GM10847 (cell line): Measurements from ENCODE around the gene WWOX.

ENCODE experiments used
- POLR2A ChIP-seq: IDR thresholded peaks from 2 replicates; pipeline ENCODE4 v1.6.1; 2011; ENCODE audit not compliant: insufficient read length; ENCODE audit errors: extremely low read depth

Gene WWOX

GRCh38 chr16:78324649-78325285 lies 225.3 kb downstream of the WWOX start:
- no peak for TF ChIP-seq POLR2A

DNA sequence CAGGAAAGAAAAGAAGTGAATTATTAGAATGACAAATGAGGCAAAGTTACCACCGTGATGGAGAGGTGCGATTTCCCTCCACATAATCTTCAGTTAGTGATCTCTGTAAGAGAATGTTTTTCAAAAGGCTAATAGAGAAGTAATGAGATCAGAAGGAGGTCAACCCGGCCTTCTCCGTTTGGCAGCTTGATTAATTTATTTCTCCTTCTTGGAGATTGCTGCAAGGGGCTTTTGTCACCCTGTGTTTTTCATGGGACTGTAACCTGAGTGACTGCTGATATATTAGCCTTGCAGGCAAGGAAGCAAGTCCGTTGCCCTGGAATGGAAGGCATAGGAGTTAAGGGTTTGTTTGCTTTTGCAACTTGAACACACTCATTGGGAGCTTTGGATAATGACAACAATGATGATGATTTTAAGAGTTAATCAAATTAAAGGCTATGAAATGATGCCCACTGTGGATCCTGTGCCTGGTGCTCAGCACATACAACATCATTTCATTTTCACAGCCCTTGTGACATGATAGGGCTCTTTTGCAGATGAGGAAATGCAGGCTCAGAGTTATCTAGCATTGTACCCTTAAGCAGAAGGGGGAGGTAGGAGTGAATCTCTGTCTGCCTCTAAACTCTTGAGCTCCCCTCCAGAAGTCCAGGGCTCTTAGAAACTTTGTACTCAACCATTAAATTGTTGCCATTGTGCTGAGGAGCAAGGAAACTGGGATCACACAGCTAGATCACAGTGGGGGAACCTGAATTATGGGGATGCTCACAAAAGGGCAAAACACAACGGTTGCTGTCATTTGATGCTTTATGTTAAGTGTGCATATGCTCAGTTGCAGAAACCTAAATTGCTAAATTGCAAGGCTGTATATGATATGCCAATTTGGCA lies 226.3 kb downstream of the WWOX start:
- TF ChIP-seq POLR2A: no peak

DNA sequence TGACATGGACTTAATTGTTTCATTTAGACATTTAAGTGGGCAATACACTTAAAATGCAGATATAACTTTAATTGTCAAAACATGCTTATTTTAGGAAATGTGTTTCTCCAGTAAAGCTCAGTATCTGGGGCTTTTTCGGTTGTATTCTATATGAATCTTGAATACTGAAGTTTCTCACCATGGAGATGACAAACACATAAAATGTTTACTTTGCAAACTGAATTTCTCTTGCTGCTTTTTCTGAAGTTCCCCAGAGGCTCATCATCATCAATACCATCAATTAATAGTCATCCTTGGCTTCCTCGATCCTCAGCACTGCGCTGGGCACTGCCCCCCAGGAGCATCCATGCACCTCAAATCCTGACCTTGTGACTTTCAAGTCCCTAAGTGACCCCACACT lies 227.3 kb downstream of the WWOX start:
- TF ChIP-seq POLR2A: no peak

DNA sequence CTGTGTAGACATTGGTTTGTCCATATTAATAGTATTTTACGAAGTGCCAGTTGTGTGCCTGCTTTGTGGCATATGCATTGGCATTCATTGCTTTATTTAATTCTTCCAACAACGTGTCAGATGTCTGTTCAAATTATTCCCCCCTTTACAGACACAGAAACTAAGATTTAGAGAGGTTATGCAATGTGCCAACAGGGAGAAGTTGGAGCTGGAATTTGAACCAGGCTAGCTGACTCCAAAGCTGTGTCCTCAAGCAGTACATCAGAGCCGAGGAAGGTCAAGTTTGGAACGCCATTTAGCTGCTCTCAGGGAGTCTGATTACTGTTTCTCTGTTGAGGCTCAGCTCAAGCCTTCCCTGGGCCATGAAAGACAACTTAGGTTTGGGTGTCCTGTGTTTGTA lies 232.3 kb downstream of the WWOX start:
- no peak for TF ChIP-seq POLR2A

DNA sequence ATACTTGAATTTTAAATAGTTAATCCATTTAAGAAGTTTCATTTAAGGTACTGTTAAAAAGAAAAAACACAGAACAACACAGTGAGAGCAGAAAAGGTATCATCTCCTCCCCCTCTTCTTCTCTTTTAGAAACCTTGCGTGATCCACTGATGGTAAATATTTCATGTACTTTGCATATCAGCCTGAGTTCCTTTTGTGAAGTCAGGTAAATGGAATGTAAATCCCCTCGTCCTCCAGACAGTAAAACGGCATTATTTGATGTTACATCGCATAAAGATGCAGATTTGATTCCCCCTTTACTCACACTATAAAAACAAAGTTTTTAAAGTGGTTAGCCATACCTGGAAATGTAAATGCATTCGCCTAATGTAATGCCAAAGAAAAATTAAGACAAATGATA lies 234.4 kb downstream of the WWOX start:
- no peak for TF ChIP-seq POLR2A

DNA sequence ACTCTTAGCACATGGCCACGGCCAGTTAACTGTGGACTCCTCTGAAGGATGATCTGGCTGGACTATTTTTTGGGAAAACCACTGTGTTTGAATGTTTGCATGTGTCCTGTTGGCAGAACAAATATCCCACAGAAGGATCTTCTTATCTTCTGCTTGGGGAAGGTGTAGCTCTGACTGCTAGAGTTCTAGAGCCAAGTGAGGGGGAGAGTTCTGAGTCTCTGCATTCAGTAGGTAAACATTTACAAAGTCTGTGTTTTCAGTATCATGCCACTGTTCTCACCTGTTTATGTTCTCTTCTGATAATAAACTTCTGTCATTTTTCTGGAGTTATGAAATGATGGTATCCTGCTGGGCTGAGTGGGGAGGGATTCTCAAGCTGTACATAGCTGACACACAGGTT lies 241.1 kb downstream of the WWOX start:
- TF ChIP-seq POLR2A: no peak

GRCh38 chr16:78348068-78348467 lies 248.6 kb downstream of the WWOX start:
- TF ChIP-seq POLR2A: no peak

DNA sequence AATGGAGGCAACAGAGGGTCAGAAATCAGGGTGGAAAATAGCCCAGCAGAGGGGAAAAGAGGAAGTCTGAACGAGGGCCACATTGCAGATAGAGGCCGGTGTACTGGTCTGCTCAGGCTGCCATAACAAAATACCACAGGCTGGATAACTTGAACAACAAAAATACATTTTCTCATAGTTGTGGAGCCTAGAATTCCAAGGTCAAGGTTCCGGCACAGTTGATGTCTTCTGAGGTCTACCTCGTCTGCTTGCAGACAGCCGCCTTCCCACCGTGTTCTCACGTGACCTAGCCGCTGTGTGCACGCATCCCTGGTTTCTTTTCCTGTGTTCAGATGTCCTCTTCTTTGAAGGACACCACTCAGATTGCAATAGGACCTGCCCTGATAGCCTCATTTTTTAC lies 249.4 kb downstream of the WWOX start:
- TF ChIP-seq POLR2A: no peak

- no peak for TF ChIP-seq POLR2A
Observed at GRCh38 chr16:78352184-78352583, 252.7 kb downstream of the WWOX start.

DNA sequence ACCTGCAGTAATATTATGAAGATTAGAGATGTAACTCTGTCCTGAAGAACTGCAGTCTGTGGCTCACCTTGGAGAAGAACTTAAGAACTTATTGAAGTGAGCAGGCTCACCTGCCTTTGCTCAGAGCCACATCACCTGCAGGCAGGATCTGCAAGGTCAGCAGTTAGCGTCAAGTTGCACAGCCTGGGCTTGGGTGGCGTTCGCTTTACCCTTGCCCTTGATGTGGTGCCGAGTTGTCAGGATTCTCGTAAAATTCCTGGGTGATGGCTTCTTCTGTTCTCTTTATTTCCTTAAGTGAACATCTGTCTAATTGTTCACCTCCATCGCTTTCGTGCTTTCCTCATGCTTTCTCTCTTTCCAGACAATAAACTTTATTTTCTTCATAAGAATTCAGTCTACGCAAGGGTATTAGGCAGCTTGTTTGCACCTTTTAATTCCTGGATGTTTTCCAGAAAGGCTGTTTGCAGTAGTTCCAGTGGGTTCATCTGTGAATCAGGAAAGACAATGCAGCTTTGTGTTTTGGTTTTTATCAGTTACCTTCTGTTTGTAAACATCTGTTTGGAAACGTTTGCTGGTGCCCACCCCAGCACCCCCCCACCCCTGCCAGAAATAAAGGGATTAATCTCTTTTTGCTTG lies 254.3 kb downstream of the WWOX start:
- no peak for TF ChIP-seq POLR2A

GRCh38 chr16:78362524-78363135 lies 263.2 kb downstream of the WWOX start:
- no peak for TF ChIP-seq POLR2A

DNA sequence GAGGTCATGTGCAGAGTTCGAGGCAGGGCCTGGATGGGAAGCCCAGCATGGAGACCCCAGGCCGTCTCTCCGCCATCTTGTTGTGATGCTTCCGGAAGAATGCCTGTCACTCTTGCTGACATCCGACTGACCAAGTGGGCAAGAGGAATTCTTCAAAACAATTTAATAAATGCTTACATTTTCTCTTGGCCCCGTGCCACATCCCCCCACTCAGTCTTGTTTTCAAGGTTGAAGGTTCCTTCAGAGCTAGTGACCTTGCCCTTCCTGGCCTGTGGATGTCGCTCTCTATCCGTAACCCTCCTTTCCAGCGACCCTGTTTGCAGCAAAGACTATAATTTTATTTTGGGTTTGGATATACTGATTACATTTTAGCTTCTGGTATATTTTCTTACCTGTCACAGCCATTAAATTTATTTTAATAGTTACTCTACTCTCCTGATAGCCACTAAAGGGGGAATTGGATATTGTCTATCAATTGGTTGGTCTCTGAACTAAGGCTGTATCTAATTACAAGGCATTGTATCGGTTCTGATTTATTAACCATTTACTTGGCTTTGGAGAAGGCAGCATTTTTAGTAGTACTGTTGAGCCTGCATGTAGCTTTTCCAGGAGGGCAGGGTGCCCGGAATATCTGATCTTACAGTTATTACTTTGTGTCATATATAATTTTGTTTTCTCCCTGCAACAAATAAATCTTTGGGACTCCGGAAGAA lies 264.5 kb downstream of the WWOX start:
- no peak for TF ChIP-seq POLR2A

- TF ChIP-seq POLR2A: no peak
Observed at GRCh38 chr16:78364556-78364880, 265.1 kb downstream of the WWOX start.

DNA sequence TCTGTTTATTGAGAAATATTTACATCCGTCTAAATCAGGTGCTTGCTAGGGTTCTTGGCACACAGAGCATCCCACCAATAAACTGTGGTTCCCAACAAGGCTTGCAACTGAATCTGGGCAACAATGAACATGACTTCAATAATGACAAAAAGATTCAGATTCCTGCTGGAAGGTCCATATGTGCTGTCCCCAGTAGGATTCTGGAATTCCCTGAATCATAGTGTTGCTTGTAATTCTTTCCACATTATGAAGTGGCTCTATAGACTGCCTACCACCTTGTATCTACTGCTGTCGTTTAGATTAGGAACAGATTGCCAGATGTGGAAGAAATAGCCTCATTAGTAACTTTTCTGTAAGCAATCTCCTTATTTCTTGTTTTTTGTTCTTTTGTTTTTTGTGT lies 265.9 kb downstream of the WWOX start:
- TF ChIP-seq POLR2A: no peak
